H9 (cell line): ENCODE measurements around the gene CHL1. TPM values are rescaled to one million over a fixed set of nuclear protein-coding genes. Genes with fewer than 3 reads are reported as not detected.

Experiments used
- DNase-seq: peaks from one replicate; pipeline ENCODE4 v3.0.0-alpha.2; 2017
- H2AFZ ChIP-seq: one replicate; pipeline ENCODE4 v1.6.1; 2013; ENCODE audit warnings: mild to moderate bottlenecking, low read length, control low read depth, moderate library complexity
- H2AK5ac ChIP-seq: 2 replicates; pipeline ENCODE4 v1.6.1; 2013; ENCODE audit warnings: low read length, control low read depth, mixed read lengths; ENCODE audit not compliant: insufficient read length
- H2BK120ac ChIP-seq: one replicate; pipeline ENCODE4 v1.6.1; 2013; ENCODE audit warnings: low read depth, mild to moderate bottlenecking, low read length, control low read depth, inconsistent platforms; ENCODE audit not compliant: poor library complexity, severe bottlenecking
- H2BK12ac ChIP-seq: 2 replicates; pipeline ENCODE4 v1.6.1; 2013; ENCODE audit warnings: low read length, control low read depth, mixed read lengths, low read depth; ENCODE audit not compliant: insufficient read length
- H2BK15ac ChIP-seq: 2 replicates; pipeline ENCODE4 v1.6.1; 2013; ENCODE audit warnings: low read depth, low read length, control low read depth
- H2BK20ac ChIP-seq: one replicate; pipeline ENCODE4 v1.6.1; 2013; ENCODE audit warnings: low read depth, mild to moderate bottlenecking, low read length, control low read depth, inconsistent platforms; ENCODE audit not compliant: poor library complexity, severe bottlenecking
- H2BK5ac ChIP-seq: 2 replicates; pipeline ENCODE4 v1.6.1; 2013; ENCODE audit warnings: low read length, control low read depth, mixed read lengths; ENCODE audit not compliant: insufficient read length
- H3K14ac ChIP-seq: 2 replicates; pipeline ENCODE4 v1.6.1; 2013; ENCODE audit warnings: low read length, control low read depth; ENCODE audit not compliant: insufficient read depth
- H3K18ac ChIP-seq: 2 replicates; pipeline ENCODE4 v1.6.1; 2013; ENCODE audit warnings: low read depth, mild to moderate bottlenecking, mixed read lengths, low read length, control low read depth; ENCODE audit not compliant: insufficient read length
- H3K23ac ChIP-seq: 2 replicates; pipeline ENCODE4 v1.6.1; 2013; ENCODE audit warnings: low read length, control low read depth, mixed read lengths, low read depth; ENCODE audit not compliant: insufficient read length
- H3K23me2 ChIP-seq: 2 replicates; pipeline ENCODE4 v1.6.1; 2013; ENCODE audit warnings: low read depth, mild to moderate bottlenecking, mixed read lengths, low read length, control low read depth; ENCODE audit not compliant: insufficient read length, poor library complexity, severe bottlenecking
- H3K27ac ChIP-seq: 2 replicates; pipeline ENCODE4 v1.5.1; 2013; ENCODE audit warnings: low read length, control low read depth, mixed read lengths, low read depth; ENCODE audit not compliant: insufficient read length
- H3K27me3 ChIP-seq: 2 replicates; pipeline ENCODE4 v1.6.1; 2013; ENCODE audit warnings: low read length, control low read depth, inconsistent platforms; ENCODE audit not compliant: insufficient read depth
- H3K4ac ChIP-seq: 2 replicates; pipeline ENCODE4 v1.6.1; 2013; ENCODE audit warnings: low read depth, mild to moderate bottlenecking, control low read depth, inconsistent platforms, low read length, moderate library complexity
- H3K4me1 ChIP-seq: 2 replicates; pipeline ENCODE4 v1.6.1; 2013; ENCODE audit warnings: low read length, control low read depth, inconsistent platforms; ENCODE audit not compliant: insufficient read depth
- H3K4me2 ChIP-seq: 2 replicates; pipeline ENCODE4 v1.6.1; 2013; ENCODE audit warnings: low read length, control low read depth, mixed read lengths; ENCODE audit not compliant: insufficient read length, insufficient read depth
- H3K56ac ChIP-seq: 2 replicates; pipeline ENCODE4 v1.6.1; 2013; ENCODE audit warnings: low read depth, mild to moderate bottlenecking, mixed read lengths, low read length, control low read depth; ENCODE audit not compliant: insufficient read length
- H3K79me1 ChIP-seq: 2 replicates; pipeline ENCODE4 v1.6.1; 2013; ENCODE audit warnings: low read depth, mild to moderate bottlenecking, moderate library complexity, low read length, control low read depth, inconsistent platforms; ENCODE audit not compliant: insufficient read depth, poor library complexity, severe bottlenecking
- H3K79me2 ChIP-seq: 2 replicates; pipeline ENCODE4 v1.6.1; 2013; ENCODE audit warnings: low read length, control low read depth, inconsistent platforms; ENCODE audit not compliant: insufficient read depth
- H3K9ac ChIP-seq: 2 replicates; pipeline ENCODE4 v1.6.1; 2013; ENCODE audit warnings: low read length, control low read depth, mixed read lengths; ENCODE audit not compliant: insufficient read length; ENCODE audit errors: extremely low read depth
- H3K9me3 ChIP-seq: one replicate; pipeline ENCODE4 v1.6.1; 2013; ENCODE audit warnings: low read depth, low read length, inconsistent platforms; ENCODE audit not compliant: control insufficient read depth
- H3T11ph ChIP-seq: one replicate; pipeline ENCODE4 v1.6.1; 2013; ENCODE audit warnings: mild to moderate bottlenecking, low read length, control low read depth, inconsistent platforms
- H4K20me1 ChIP-seq: one replicate; pipeline ENCODE4 v1.6.1; 2013; ENCODE audit not compliant: control insufficient read depth, insufficient read length, insufficient read depth
- H4K5ac ChIP-seq: 2 replicates; pipeline ENCODE4 v1.6.1; 2013; ENCODE audit warnings: low read depth, mild to moderate bottlenecking, mixed read lengths, low read length, control low read depth; ENCODE audit not compliant: insufficient read length
- H4K8ac ChIP-seq: replicated peaks from 2 replicates; pipeline ENCODE4 v1.6.1; 2013; ENCODE audit warnings: low read length, control low read depth, mixed read lengths, low read depth; ENCODE audit not compliant: insufficient read length
- H4K91ac ChIP-seq: 2 replicates; pipeline ENCODE4 v1.6.1; 2013; ENCODE audit warnings: low read depth, mild to moderate bottlenecking, moderate library complexity, mixed read lengths, low read length, control low read depth; ENCODE audit not compliant: insufficient read length
- H3K27ac Mint-ChIP-seq, 3 experiments: 2 replicates in 2 of 3; 3 replicates in 1 of 3; pipeline ENCODE4 v1.8.0; 2020 to 2021; ENCODE audit warnings: mixed read lengths in 3 of 3, mild to moderate bottlenecking in 1 of 3, moderate library complexity in 1 of 3
- H3K27me3 Mint-ChIP-seq: 2 replicates; pipeline ENCODE4 v1.8.0; 2021; ENCODE audit warnings: low read depth, mild to moderate bottlenecking, moderate library complexity, mixed read lengths
- H3K36me3 Mint-ChIP-seq, 3 experiments: 2 replicates in 2 of 3; 3 replicates in 1 of 3; pipeline ENCODE4 v1.8.0; 2020 to 2021; ENCODE audit warnings: low read depth in 3 of 3, mixed read lengths in 3 of 3; ENCODE audit not compliant: insufficient read depth in 1 of 3
- H3K4me1 Mint-ChIP-seq, 2 experiments: 2 replicates each; pipeline ENCODE4 v1.8.0; 2020; ENCODE audit warnings: mixed read lengths in 2 of 2
- H3K4me3 Mint-ChIP-seq, 2 experiments: 2 replicates in 1 of 2; 3 replicates in 1 of 2; pipeline ENCODE4 v1.8.0; 2020 to 2021; ENCODE audit warnings: mild to moderate bottlenecking in 2 of 2, mixed read lengths in 2 of 2, moderate library complexity in 1 of 2
- H3K9me3 Mint-ChIP-seq, 2 experiments: 2 replicates in 1 of 2; 3 replicates in 1 of 2; pipeline ENCODE4 v1.8.0; 2020; ENCODE audit warnings: mild to moderate bottlenecking in 2 of 2, mixed read lengths in 2 of 2, moderate library complexity in 1 of 2
- WGBS: extraction: QIAGEN DNeasy Blood & Tissue Kit; methylation state at CpG from one replicate; pipeline ENCODE4 v1.1.7; 2013; ENCODE audit warnings: missing lambda C conversion rate, low lambda C conversion rate, mixed read lengths; ENCODE audit not compliant: insufficient read length; ENCODE audit errors: extremely low coverage; 5-methylcytosine and 5-hydroxymethylcytosine counted together
- total RNA-seq: library from RNA; stranded (reverse); gene quantifications from 2 replicates; pipeline ENCODE4 v1.2.1, GENCODE V29; 2021
- TF ChIP-seq, protein P1 (sequence below): fragments of 200-600 bp; sonication (generic); conservative IDR thresholded peaks from 3 replicates; pipeline ENCODE4 v1.8.0; 2021; ENCODE audit warnings: antibody characterized with exemption, mild to moderate bottlenecking

The CHL1 gene
- total RNA-seq, 1 experiment from 2014 or later = not detected

DNA sequence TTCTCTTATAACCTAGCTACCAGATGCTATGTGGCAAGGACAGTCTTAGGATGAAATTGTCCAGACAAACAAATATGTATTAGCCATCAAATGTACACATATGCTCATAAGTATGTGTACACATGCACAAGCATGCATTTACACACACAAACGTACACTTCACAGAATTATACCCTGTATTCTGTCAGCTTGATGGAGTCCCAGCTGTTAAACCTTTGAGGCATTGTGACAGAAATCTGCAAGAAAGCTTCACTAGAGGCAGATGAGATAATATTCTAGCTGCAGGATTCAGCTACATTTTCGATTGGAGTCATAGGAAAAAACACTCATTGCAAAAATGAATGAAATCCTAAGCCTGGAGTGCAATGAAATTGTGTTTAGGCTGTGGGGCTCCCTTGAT, 110.6 kb downstream of the CHL1 start:
- H3K27ac ChIP-seq = no peak overlapping the region
- H3T11ph ChIP-seq = no peak overlapping the region
- no peaks in the 10 kb centered on the region for H3K79me2 ChIP-seq
- Mint-ChIP-seq H3K27ac (no peak overlapping the region), H3K27me3 (no peaks in the 10 kb centered on the region; the same call in none of the 2 replicates), H3K4me1 (no peaks in the 10 kb centered on the region), H3K9me3 (no peaks in the 10 kb centered on the region), H3K36me3 (no peaks in the 10 kb centered on the region), H3K4me3 (no peak overlapping the region)
- no peak overlapping the region for H3K18ac ChIP-seq
- no peaks in the 10 kb centered on the region for H3K79me1 ChIP-seq
- H3K4ac ChIP-seq = no peak overlapping the region
- no peaks in the 10 kb centered on the region for H3K4me1 ChIP-seq
- H4K20me1 ChIP-seq = no peaks in the 10 kb centered on the region
- no peak overlapping the region for H4K5ac ChIP-seq
- H2BK15ac ChIP-seq = no peak overlapping the region
- TF ChIP-seq, protein P1, sequence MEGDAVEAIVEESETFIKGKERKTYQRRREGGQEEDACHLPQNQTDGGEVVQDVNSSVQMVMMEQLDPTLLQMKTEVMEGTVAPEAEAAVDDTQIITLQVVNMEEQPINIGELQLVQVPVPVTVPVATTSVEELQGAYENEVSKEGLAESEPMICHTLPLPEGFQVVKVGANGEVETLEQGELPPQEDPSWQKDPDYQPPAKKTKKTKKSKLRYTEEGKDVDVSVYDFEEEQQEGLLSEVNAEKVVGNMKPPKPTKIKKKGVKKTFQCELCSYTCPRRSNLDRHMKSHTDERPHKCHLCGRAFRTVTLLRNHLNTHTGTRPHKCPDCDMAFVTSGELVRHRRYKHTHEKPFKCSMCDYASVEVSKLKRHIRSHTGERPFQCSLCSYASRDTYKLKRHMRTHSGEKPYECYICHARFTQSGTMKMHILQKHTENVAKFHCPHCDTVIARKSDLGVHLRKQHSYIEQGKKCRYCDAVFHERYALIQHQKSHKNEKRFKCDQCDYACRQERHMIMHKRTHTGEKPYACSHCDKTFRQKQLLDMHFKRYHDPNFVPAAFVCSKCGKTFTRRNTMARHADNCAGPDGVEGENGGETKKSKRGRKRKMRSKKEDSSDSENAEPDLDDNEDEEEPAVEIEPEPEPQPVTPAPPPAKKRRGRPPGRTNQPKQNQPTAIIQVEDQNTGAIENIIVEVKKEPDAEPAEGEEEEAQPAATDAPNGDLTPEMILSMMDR = no peak
- no peak overlapping the region for H3K9ac ChIP-seq
- H3K23me2 ChIP-seq = no peaks in the 10 kb centered on the region
- H3K14ac ChIP-seq = no peak overlapping the region
- no peaks in the 10 kb centered on the region for H3K27me3 ChIP-seq
- no peak overlapping the region for H2BK120ac ChIP-seq
- no peak for DNase-seq
- no peaks in the 10 kb centered on the region for H3K9me3 ChIP-seq
- no peak overlapping the region for H2BK5ac ChIP-seq
- no peak overlapping the region for H2BK20ac ChIP-seq
- H4K8ac ChIP-seq = no peak overlapping the region
- H4K91ac ChIP-seq = no peak overlapping the region
- WGBS = no CpG with 5 or more reads among the region's 2 CpGs
- H2BK12ac ChIP-seq = no peak overlapping the region
- no peak overlapping the region for H2AFZ ChIP-seq
- no peak overlapping the region for H3K56ac ChIP-seq
- no peak overlapping the region for H3K4me2 ChIP-seq
- no peak overlapping the region for H2AK5ac ChIP-seq
- no peak overlapping the region for H3K23ac ChIP-seq
